Measurements from ENCODE around the gene ZMYND19.
"Not testable (repeated sequence)": the region's sequence is repeated elsewhere in the genome, so short reads cannot be mapped to it uniquely, and the experiment has no call there.

ZMYND19 gene

DNA sequence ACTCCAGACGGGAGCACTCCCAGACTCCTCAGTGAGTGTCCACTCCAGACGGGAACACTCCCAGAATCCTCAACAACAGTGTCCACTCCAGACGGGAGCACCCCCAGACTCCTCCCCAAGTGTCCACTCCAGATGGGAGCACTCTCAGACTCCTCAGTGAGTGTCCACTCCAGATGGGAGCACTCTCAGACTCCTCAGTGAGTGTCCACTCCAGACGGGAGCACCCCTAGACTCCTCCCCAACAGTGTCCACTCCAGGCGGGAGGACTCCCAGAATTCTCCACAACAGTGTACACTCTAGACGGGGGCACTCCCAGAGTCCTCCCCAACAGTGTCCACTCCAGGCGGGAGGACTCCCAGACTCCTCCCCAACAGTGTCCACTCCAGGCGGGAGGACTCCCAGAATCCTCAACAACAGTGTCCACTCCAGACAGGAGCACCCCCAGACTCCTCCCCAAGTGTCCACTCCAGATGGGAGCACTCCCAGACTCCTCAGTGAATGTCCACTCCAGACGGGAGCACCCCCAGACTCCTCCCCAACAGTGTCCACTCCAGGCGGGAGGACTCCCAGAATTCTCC lies 57.3 kb downstream of the ZMYND19 start:
- not testable (repeated sequence) for DNase-seq (ENCODE audit: low read depth in 2 of 2)
